Neural crest cell (in vitro differentiated cells): ENCODE results near the gene SLC26A1. TPM values are rescaled to one million over a fixed set of nuclear protein-coding genes. Genes with fewer than 3 reads are reported as not detected.

Experiments
- DNase-seq: peaks from one replicate; pipeline ENCODE4 v3.0.0; 2021; ENCODE audit warnings: low read depth, mixed read lengths, low spot score
- H3K27ac Mint-ChIP-seq: one replicate; pipeline ENCODE4 v1.8.0; 2021; ENCODE audit warnings: mild to moderate bottlenecking, mixed read lengths; ENCODE audit not compliant: unreplicated experiment
- H3K27me3 Mint-ChIP-seq: 2 replicates; pipeline ENCODE4 v1.8.0; 2021; ENCODE audit warnings: low read depth, mild to moderate bottlenecking, mixed read lengths
- H3K36me3 Mint-ChIP-seq: 2 replicates; pipeline ENCODE4 v1.8.0; 2021; ENCODE audit warnings: low read depth, mild to moderate bottlenecking, mixed read lengths
- H3K4me1 Mint-ChIP-seq: 2 replicates; pipeline ENCODE4 v1.8.0; 2021; ENCODE audit warnings: mixed read lengths
- H3K4me3 Mint-ChIP-seq: one replicate; pipeline ENCODE4 v1.8.0; 2021; ENCODE audit warnings: mild to moderate bottlenecking, mixed read lengths
- H3K9me3 Mint-ChIP-seq: 2 replicates; pipeline ENCODE4 v1.8.0; 2021; ENCODE audit warnings: mixed read lengths
- total RNA-seq: library from RNA; stranded (reverse); gene quantifications from 2 replicates; pipeline ENCODE4 v1.2.1, GENCODE V29; 2021
- TF ChIP-seq, protein P1 (sequence below): fragments of 200-600 bp; sonication (generic); conservative IDR thresholded peaks from 2 replicates; pipeline ENCODE4 v1.5.0; 2021; ENCODE audit warnings: antibody characterized with exemption, mild to moderate bottlenecking

SLC26A1 gene
- total RNA-seq, 1 donor from 2014 or later: 0.84 TPM

DNA sequence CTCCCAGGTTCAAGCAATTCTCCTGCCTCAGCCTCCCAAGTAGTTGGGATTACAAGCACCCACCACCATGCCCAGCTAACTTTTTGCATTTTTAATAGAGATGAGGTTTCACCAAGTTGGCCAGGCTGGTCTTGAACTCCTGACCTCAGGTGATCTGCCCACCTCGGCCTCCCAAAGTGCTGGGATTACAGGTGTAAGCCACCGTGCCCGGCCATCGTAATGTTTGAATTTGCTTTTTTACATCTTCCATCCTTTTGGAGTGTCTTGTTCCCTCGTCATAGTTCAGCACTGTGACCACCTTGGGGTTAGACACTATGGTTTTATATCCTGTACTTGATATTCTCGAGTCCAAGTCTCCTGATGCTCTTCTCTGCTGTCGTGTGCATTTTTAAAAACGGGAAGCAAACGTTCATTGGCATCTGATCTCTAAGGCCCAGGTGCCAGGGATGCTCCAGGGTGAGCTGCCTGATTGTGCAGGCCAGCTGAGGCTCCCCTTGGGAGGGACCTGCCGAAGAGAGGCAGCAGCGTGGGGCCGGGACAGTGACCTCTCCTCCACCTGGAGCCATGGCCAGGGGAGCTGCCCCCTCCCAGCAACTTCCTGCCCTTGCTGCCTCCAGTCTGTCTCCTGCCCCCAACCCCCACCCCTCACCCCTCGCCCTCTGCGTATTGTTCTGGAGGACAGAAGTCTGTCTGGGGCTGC is 36.5 kb downstream of the SLC26A1 start:
- Mint-ChIP-seq H3K4me1 (no peaks in the 10 kb centered on the region), H3K36me3 (no peaks in the 10 kb centered on the region), H3K27ac (peak overlapping the region; percentile 57), H3K27me3 (no peaks in the 10 kb centered on the region), H3K9me3 (no peaks in the 10 kb centered on the region), H3K4me3 (no peak overlapping the region)
- no peak for DNase-seq
- TF ChIP-seq, protein P1, sequence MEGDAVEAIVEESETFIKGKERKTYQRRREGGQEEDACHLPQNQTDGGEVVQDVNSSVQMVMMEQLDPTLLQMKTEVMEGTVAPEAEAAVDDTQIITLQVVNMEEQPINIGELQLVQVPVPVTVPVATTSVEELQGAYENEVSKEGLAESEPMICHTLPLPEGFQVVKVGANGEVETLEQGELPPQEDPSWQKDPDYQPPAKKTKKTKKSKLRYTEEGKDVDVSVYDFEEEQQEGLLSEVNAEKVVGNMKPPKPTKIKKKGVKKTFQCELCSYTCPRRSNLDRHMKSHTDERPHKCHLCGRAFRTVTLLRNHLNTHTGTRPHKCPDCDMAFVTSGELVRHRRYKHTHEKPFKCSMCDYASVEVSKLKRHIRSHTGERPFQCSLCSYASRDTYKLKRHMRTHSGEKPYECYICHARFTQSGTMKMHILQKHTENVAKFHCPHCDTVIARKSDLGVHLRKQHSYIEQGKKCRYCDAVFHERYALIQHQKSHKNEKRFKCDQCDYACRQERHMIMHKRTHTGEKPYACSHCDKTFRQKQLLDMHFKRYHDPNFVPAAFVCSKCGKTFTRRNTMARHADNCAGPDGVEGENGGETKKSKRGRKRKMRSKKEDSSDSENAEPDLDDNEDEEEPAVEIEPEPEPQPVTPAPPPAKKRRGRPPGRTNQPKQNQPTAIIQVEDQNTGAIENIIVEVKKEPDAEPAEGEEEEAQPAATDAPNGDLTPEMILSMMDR: no peak

DNA sequence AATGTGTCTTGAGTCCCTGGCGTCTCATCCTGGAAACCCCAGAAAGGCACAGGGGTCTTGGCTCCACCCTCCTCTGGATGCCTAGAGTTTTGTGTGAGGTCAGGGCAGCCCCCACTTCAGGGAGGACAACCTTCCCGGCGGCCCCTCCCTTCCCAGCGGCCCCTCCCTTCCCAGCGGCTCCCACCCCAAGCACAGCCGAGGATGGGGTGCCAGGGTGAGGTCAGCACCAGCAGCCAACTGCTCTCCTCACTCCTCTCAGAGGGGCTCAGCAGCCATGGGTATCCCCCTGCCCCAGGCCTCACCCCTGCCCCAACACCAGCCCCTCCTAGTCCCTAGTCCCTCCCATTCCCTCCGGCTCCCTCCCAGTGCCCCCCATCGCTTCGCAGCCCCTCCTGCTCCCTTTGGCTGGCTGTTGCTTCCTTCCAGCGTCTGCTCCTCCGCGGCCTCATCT is 37.2 kb downstream of the SLC26A1 start:
- Mint-ChIP-seq H3K4me3 (no peak overlapping the region), H3K4me1 (no peaks in the 10 kb centered on the region), H3K36me3 (no peaks in the 10 kb centered on the region), H3K9me3 (no peaks in the 10 kb centered on the region), H3K27me3 (no peaks in the 10 kb centered on the region), H3K27ac (no peak overlapping the region)
- TF ChIP-seq, protein P1: no peak
- DNase-seq: no peak

- Mint-ChIP-seq H3K4me1 (no peaks in the 10 kb centered on the region), H3K27ac (no peak overlapping the region), H3K4me3 (no peak overlapping the region), H3K27me3 (no peaks in the 10 kb centered on the region), H3K9me3 (no peaks in the 10 kb centered on the region), H3K36me3 (no peaks in the 10 kb centered on the region)
- DNase-seq: no peak
- TF ChIP-seq, protein P1: no peak
Observed at GRCh38 chr4:955161-955921, 37.9 kb downstream of the SLC26A1 start.

GRCh38 chr4:954211-955020 is 38.8 kb downstream of the SLC26A1 start:
- Mint-ChIP-seq H3K4me1 (no peaks in the 10 kb centered on the region), H3K36me3 (no peaks in the 10 kb centered on the region), H3K27ac (no peak overlapping the region), H3K4me3 (no peak overlapping the region), H3K27me3 (no peaks in the 10 kb centered on the region), H3K9me3 (no peaks in the 10 kb centered on the region)
- TF ChIP-seq, protein P1: no peak
- DNase-seq: no peak

- H3K36me3 Mint-ChIP-seq: no peaks in the 10 kb centered on the region
- H3K27me3 Mint-ChIP-seq: no peaks in the 10 kb centered on the region
- TF ChIP-seq, protein P1: no peak
- H3K9me3 Mint-ChIP-seq: no peaks in the 10 kb centered on the region
- no peak overlapping the region for H3K4me3 Mint-ChIP-seq
- no peaks in the 10 kb centered on the region for H3K4me1 Mint-ChIP-seq
- H3K27ac Mint-ChIP-seq: no peak overlapping the region
- DNase-seq: no peak
Observed at GRCh38 chr4:953574-953915, 39.7 kb downstream of the SLC26A1 start.
